Activated gamma-delta T cell treated with Interleukin-2 at 50 U/mL for 16 hours (primary cell): ENCODE data around the gene CLEC20A.
A peak's percentile ranks its signal among the peaks of the same experiment; 100 is the strongest.
"Not testable (repeated sequence)": the region's sequence is repeated elsewhere in the genome, so short reads cannot be mapped to it uniquely, and the experiment has no call there.

Experiments used
- DNase-seq: peaks from one replicate; pipeline ENCODE4 v3.0.0-alpha.2; 2020

Gene CLEC20A

GRCh38 chr1:178528953-178529335 lies 32.2 kb upstream of the CLEC20A start:
- DNase-seq: no peak

- DNase-seq: no peak
Measured at GRCh38 chr1:178528228-178528952, 31.6 kb upstream of the CLEC20A start.

- no peak for DNase-seq
Measured at GRCh38 chr1:178527117-178527516, 30.4 kb upstream of the CLEC20A start.

- no peak for DNase-seq
Measured at GRCh38 chr1:178521241-178521640, 24.5 kb upstream of the CLEC20A start.

GRCh38 chr1:178520803-178521202 lies 24.0 kb upstream of the CLEC20A start:
- DNase-seq: no peak

GRCh38 chr1:178518894-178519293 lies 22.1 kb upstream of the CLEC20A start:
- DNase-seq: no peak

GRCh38 chr1:178516110-178516509 lies 19.3 kb upstream of the CLEC20A start:
- no peak for DNase-seq

- DNase-seq: no peak
Measured at GRCh38 chr1:178513278-178513983, 16.7 kb upstream of the CLEC20A start.

- DNase-seq: no peak
Measured at GRCh38 chr1:178512566-178513277, 16.0 kb upstream of the CLEC20A start, which contains the start of gene TEX35. TSS of gene TEX35 (plus strand) at chr1:178513109. CDS start at chr1:178513189, 80 bp downstream.

- no peak for DNase-seq
Measured at GRCh38 chr1:178510155-178510554, 13.4 kb upstream of the CLEC20A start.

GRCh38 chr1:178509414-178510007 lies 12.7 kb upstream of the CLEC20A start:
- DNase-seq: no peak

GRCh38 chr1:178506669-178507068 lies 9.9 kb upstream of the CLEC20A start:
- DNase-seq: no peak

- DNase-seq: no peak
Measured at GRCh38 chr1:178506177-178506576, 9.4 kb upstream of the CLEC20A start.

- DNase-seq: no peak
Measured at GRCh38 chr1:178504286-178504685, 7.5 kb upstream of the CLEC20A start.

GRCh38 chr1:178503849-178504248 lies 7.1 kb upstream of the CLEC20A start:
- no peak for DNase-seq

- not testable (repeated sequence) for DNase-seq
Measured at GRCh38 chr1:178503316-178503715, 6.6 kb upstream of the CLEC20A start.

- DNase-seq: no peak
Measured at GRCh38 chr1:178502856-178503255, 6.1 kb upstream of the CLEC20A start.

- DNase-seq: no peak
Measured at GRCh38 chr1:178502330-178502714, 5.6 kb upstream of the CLEC20A start.

GRCh38 chr1:178501705-178502329 lies 5.1 kb upstream of the CLEC20A start:
- peak; percentile 22 for DNase-seq

GRCh38 chr1:178500936-178501554 lies 4.3 kb upstream of the CLEC20A start:
- DNase-seq: no peak

- DNase-seq: no peak
Measured at GRCh38 chr1:178500091-178500770, 3.5 kb upstream of the CLEC20A start.
